H9 (cell line): ENCODE data around the gene SPRR1A. TPM values are rescaled to one million over a fixed set of nuclear protein-coding genes. Genes with fewer than 3 reads are reported as not detected.

ENCODE experiments used
- DNase-seq: peaks from one replicate; pipeline ENCODE4 v3.0.0-alpha.2; 2017
- H2AFZ ChIP-seq: one replicate; pipeline ENCODE4 v1.6.1; 2013; ENCODE audit warnings: mild to moderate bottlenecking, low read length, control low read depth, moderate library complexity
- H2AK5ac ChIP-seq: 2 replicates; pipeline ENCODE4 v1.6.1; 2013; ENCODE audit warnings: low read length, control low read depth, mixed read lengths; ENCODE audit not compliant: insufficient read length
- H2BK120ac ChIP-seq: one replicate; pipeline ENCODE4 v1.6.1; 2013; ENCODE audit warnings: low read depth, mild to moderate bottlenecking, low read length, control low read depth, inconsistent platforms; ENCODE audit not compliant: poor library complexity, severe bottlenecking
- H2BK12ac ChIP-seq: 2 replicates; pipeline ENCODE4 v1.6.1; 2013; ENCODE audit warnings: low read length, control low read depth, mixed read lengths, low read depth; ENCODE audit not compliant: insufficient read length
- H2BK15ac ChIP-seq: 2 replicates; pipeline ENCODE4 v1.6.1; 2013; ENCODE audit warnings: low read depth, low read length, control low read depth
- H2BK20ac ChIP-seq: one replicate; pipeline ENCODE4 v1.6.1; 2013; ENCODE audit warnings: low read depth, mild to moderate bottlenecking, low read length, control low read depth, inconsistent platforms; ENCODE audit not compliant: poor library complexity, severe bottlenecking
- H2BK5ac ChIP-seq: 2 replicates; pipeline ENCODE4 v1.6.1; 2013; ENCODE audit warnings: low read length, control low read depth, mixed read lengths; ENCODE audit not compliant: insufficient read length
- H3K14ac ChIP-seq: 2 replicates; pipeline ENCODE4 v1.6.1; 2013; ENCODE audit warnings: low read length, control low read depth; ENCODE audit not compliant: insufficient read depth
- H3K18ac ChIP-seq: 2 replicates; pipeline ENCODE4 v1.6.1; 2013; ENCODE audit warnings: low read depth, mild to moderate bottlenecking, mixed read lengths, low read length, control low read depth; ENCODE audit not compliant: insufficient read length
- H3K23ac ChIP-seq: 2 replicates; pipeline ENCODE4 v1.6.1; 2013; ENCODE audit warnings: low read length, control low read depth, mixed read lengths, low read depth; ENCODE audit not compliant: insufficient read length
- H3K23me2 ChIP-seq: 2 replicates; pipeline ENCODE4 v1.6.1; 2013; ENCODE audit warnings: low read depth, mild to moderate bottlenecking, mixed read lengths, low read length, control low read depth; ENCODE audit not compliant: insufficient read length, poor library complexity, severe bottlenecking
- H3K27ac ChIP-seq: 2 replicates; pipeline ENCODE4 v1.5.1; 2013; ENCODE audit warnings: low read length, control low read depth, mixed read lengths, low read depth; ENCODE audit not compliant: insufficient read length
- H3K27me3 ChIP-seq: 2 replicates; pipeline ENCODE4 v1.6.1; 2013; ENCODE audit warnings: low read length, control low read depth, inconsistent platforms; ENCODE audit not compliant: insufficient read depth
- H3K4ac ChIP-seq: 2 replicates; pipeline ENCODE4 v1.6.1; 2013; ENCODE audit warnings: low read depth, mild to moderate bottlenecking, control low read depth, inconsistent platforms, low read length, moderate library complexity
- H3K4me1 ChIP-seq: 2 replicates; pipeline ENCODE4 v1.6.1; 2013; ENCODE audit warnings: low read length, control low read depth, inconsistent platforms; ENCODE audit not compliant: insufficient read depth
- H3K4me2 ChIP-seq: 2 replicates; pipeline ENCODE4 v1.6.1; 2013; ENCODE audit warnings: low read length, control low read depth, mixed read lengths; ENCODE audit not compliant: insufficient read length, insufficient read depth
- H3K56ac ChIP-seq: 2 replicates; pipeline ENCODE4 v1.6.1; 2013; ENCODE audit warnings: low read depth, mild to moderate bottlenecking, mixed read lengths, low read length, control low read depth; ENCODE audit not compliant: insufficient read length
- H3K79me1 ChIP-seq: 2 replicates; pipeline ENCODE4 v1.6.1; 2013; ENCODE audit warnings: low read depth, mild to moderate bottlenecking, moderate library complexity, low read length, control low read depth, inconsistent platforms; ENCODE audit not compliant: insufficient read depth, poor library complexity, severe bottlenecking
- H3K79me2 ChIP-seq: 2 replicates; pipeline ENCODE4 v1.6.1; 2013; ENCODE audit warnings: low read length, control low read depth, inconsistent platforms; ENCODE audit not compliant: insufficient read depth
- H3K9ac ChIP-seq: 2 replicates; pipeline ENCODE4 v1.6.1; 2013; ENCODE audit warnings: low read length, control low read depth, mixed read lengths; ENCODE audit not compliant: insufficient read length; ENCODE audit errors: extremely low read depth
- H3K9me3 ChIP-seq: one replicate; pipeline ENCODE4 v1.6.1; 2013; ENCODE audit warnings: low read depth, low read length, inconsistent platforms; ENCODE audit not compliant: control insufficient read depth
- H3T11ph ChIP-seq: one replicate; pipeline ENCODE4 v1.6.1; 2013; ENCODE audit warnings: mild to moderate bottlenecking, low read length, control low read depth, inconsistent platforms
- H4K20me1 ChIP-seq: one replicate; pipeline ENCODE4 v1.6.1; 2013; ENCODE audit not compliant: control insufficient read depth, insufficient read length, insufficient read depth
- H4K5ac ChIP-seq: 2 replicates; pipeline ENCODE4 v1.6.1; 2013; ENCODE audit warnings: low read depth, mild to moderate bottlenecking, mixed read lengths, low read length, control low read depth; ENCODE audit not compliant: insufficient read length
- H4K8ac ChIP-seq: replicated peaks from 2 replicates; pipeline ENCODE4 v1.6.1; 2013; ENCODE audit warnings: low read length, control low read depth, mixed read lengths, low read depth; ENCODE audit not compliant: insufficient read length
- H4K91ac ChIP-seq: 2 replicates; pipeline ENCODE4 v1.6.1; 2013; ENCODE audit warnings: low read depth, mild to moderate bottlenecking, moderate library complexity, mixed read lengths, low read length, control low read depth; ENCODE audit not compliant: insufficient read length
- H3K27ac Mint-ChIP-seq, 3 experiments: 2 replicates in 2 of 3; 3 replicates in 1 of 3; pipeline ENCODE4 v1.8.0; 2020 to 2021; ENCODE audit warnings: mixed read lengths in 3 of 3, mild to moderate bottlenecking in 1 of 3, moderate library complexity in 1 of 3
- H3K27me3 Mint-ChIP-seq: 2 replicates; pipeline ENCODE4 v1.8.0; 2021; ENCODE audit warnings: low read depth, mild to moderate bottlenecking, moderate library complexity, mixed read lengths
- H3K36me3 Mint-ChIP-seq, 3 experiments: 2 replicates in 2 of 3; 3 replicates in 1 of 3; pipeline ENCODE4 v1.8.0; 2020 to 2021; ENCODE audit warnings: low read depth in 3 of 3, mixed read lengths in 3 of 3; ENCODE audit not compliant: insufficient read depth in 1 of 3
- H3K4me1 Mint-ChIP-seq, 2 experiments: 2 replicates each; pipeline ENCODE4 v1.8.0; 2020; ENCODE audit warnings: mixed read lengths in 2 of 2
- H3K4me3 Mint-ChIP-seq, 2 experiments: 2 replicates in 1 of 2; 3 replicates in 1 of 2; pipeline ENCODE4 v1.8.0; 2020 to 2021; ENCODE audit warnings: mild to moderate bottlenecking in 2 of 2, mixed read lengths in 2 of 2, moderate library complexity in 1 of 2
- H3K9me3 Mint-ChIP-seq, 2 experiments: 2 replicates in 1 of 2; 3 replicates in 1 of 2; pipeline ENCODE4 v1.8.0; 2020; ENCODE audit warnings: mild to moderate bottlenecking in 2 of 2, mixed read lengths in 2 of 2, moderate library complexity in 1 of 2
- WGBS: extraction: QIAGEN DNeasy Blood & Tissue Kit; methylation state at CpG from one replicate; pipeline ENCODE4 v1.1.7; 2013; ENCODE audit warnings: missing lambda C conversion rate, low lambda C conversion rate, mixed read lengths; ENCODE audit not compliant: insufficient read length; ENCODE audit errors: extremely low coverage; 5-methylcytosine and 5-hydroxymethylcytosine counted together
- total RNA-seq: library from RNA; stranded (reverse); gene quantifications from 2 replicates; pipeline ENCODE4 v1.2.1, GENCODE V29; 2021
- TF ChIP-seq, protein P1 (sequence below): fragments of 200-600 bp; sonication (generic); conservative IDR thresholded peaks from 3 replicates; pipeline ENCODE4 v1.8.0; 2021; ENCODE audit warnings: antibody characterized with exemption, mild to moderate bottlenecking

Gene SPRR1A
- total RNA-seq, 1 experiment from 2014 or later, result not detected

DNA sequence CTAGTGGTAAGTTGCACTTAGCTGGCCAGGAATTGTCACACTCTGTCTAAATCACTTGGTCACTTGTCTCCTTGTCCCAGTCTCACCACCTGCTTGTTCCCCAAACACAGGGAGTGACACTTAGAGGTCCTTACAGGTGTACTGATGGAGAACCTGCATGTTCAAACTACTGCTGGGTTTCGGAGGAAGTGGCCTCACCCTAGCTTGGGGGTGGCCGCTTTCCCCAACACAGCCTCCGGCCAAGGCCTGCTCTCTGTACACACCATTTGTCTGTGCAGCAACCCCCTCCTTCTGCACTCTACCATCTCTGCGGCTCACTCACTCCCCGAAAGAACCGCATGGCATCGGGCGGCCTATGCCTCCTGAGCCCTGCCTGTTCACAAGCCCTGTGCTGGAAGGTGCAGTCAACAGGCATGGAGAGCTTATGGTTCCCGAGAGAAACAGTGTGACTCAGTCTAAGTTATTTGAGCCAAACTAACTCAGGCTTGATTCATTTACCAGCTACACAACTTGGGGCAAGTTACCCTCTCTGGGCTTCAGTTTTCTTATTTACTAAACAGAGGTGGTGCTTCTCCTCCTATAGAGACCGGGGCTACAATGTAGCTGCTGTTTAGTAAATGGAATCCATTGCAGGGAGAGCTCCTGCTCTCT lies 24.0 kb upstream of the SPRR1A start:
- no peaks in the 10 kb centered on the region for H4K20me1 ChIP-seq
- H4K8ac ChIP-seq, result no peak overlapping the region
- H3K14ac ChIP-seq, result no peak overlapping the region
- H4K5ac ChIP-seq, result no peak overlapping the region
- H3K4ac ChIP-seq, result no peak overlapping the region
- WGBS, result no CpG with 5 or more reads among the region's 10 CpGs
- no peak overlapping the region for H2AK5ac ChIP-seq
- H3K56ac ChIP-seq, result no peak overlapping the region
- no peak overlapping the region for H3K4me2 ChIP-seq
- H4K91ac ChIP-seq, result no peak overlapping the region
- H2BK12ac ChIP-seq, result no peak overlapping the region
- no peak overlapping the region for H3T11ph ChIP-seq
- H3K79me1 ChIP-seq, result no peaks in the 10 kb centered on the region
- H3K4me1 Mint-ChIP-seq, result no peaks in the 10 kb centered on the region
- no peak overlapping the region for H3K18ac ChIP-seq
- TF ChIP-seq, protein P1, sequence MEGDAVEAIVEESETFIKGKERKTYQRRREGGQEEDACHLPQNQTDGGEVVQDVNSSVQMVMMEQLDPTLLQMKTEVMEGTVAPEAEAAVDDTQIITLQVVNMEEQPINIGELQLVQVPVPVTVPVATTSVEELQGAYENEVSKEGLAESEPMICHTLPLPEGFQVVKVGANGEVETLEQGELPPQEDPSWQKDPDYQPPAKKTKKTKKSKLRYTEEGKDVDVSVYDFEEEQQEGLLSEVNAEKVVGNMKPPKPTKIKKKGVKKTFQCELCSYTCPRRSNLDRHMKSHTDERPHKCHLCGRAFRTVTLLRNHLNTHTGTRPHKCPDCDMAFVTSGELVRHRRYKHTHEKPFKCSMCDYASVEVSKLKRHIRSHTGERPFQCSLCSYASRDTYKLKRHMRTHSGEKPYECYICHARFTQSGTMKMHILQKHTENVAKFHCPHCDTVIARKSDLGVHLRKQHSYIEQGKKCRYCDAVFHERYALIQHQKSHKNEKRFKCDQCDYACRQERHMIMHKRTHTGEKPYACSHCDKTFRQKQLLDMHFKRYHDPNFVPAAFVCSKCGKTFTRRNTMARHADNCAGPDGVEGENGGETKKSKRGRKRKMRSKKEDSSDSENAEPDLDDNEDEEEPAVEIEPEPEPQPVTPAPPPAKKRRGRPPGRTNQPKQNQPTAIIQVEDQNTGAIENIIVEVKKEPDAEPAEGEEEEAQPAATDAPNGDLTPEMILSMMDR, result no peak
- no peaks in the 10 kb centered on the region for H3K27me3 ChIP-seq
- no peak overlapping the region for H3K4me3 Mint-ChIP-seq
- H3K4me1 ChIP-seq, result no peaks in the 10 kb centered on the region
- H3K23ac ChIP-seq, result no peak overlapping the region
- H2BK120ac ChIP-seq, result no peak overlapping the region
- H2BK15ac ChIP-seq, result no peak overlapping the region
- no peaks in the 10 kb centered on the region for H3K36me3 Mint-ChIP-seq
- no peak overlapping the region for H2BK5ac ChIP-seq
- no peak for DNase-seq
- H3K23me2 ChIP-seq, result no peaks in the 10 kb centered on the region
- H3K27ac ChIP-seq, result no peak overlapping the region
- H3K27ac Mint-ChIP-seq, result no peak overlapping the region
- H3K27me3 Mint-ChIP-seq, result peaks cover 2% of the 10 kb centered on the region; the same call in 1 of the 2 replicates
- no peak overlapping the region for H2BK20ac ChIP-seq
- H3K79me2 ChIP-seq, result no peaks in the 10 kb centered on the region
- H2AFZ ChIP-seq, result no peak overlapping the region
- H3K9me3 ChIP-seq, result no peaks in the 10 kb centered on the region
- peaks cover 0 to 21% of the 10 kb centered on the region in 2 experiments; a peak in 4 of 5 replicates for H3K9me3 Mint-ChIP-seq
- H3K9ac ChIP-seq, result no peak overlapping the region
